ENCODE data around the gene LSM14A.

Gene LSM14A

GRCh38 chr19:34171877-34172660 is at the start of gene LSM14A:
LSM14A (plus strand) TSS chr19:34172504; CDS start chr19:34172643, 139 bp downstream.
- peak; percentile 87 for DNase-seq (ENCODE audit: low read depth)
- TF ChIP-seq CTCF (IDR thresholded peaks at IDR 0.05; ENCODE audit: low read depth, low read length) (no peak), MAX (IDR thresholded peaks at IDR 0.05; ENCODE audit: low read depth, low read length) (peak; percentile 36), POLR2A (IDR thresholded peaks at IDR 0.05; ENCODE audit: extremely low read depth, insufficient read length) (peak; percentile 90), MYC (IDR thresholded peaks at IDR 0.05; ENCODE audit: low read depth, low read length) (peak; percentile 75)
- peak within 1 kb of the TSS; percentile 92 for H3K4me3 ChIP-seq (ENCODE audit: low read depth, low read length)

GRCh38 chr19:34124828-34125227 is 47.5 kb upstream of the LSM14A start:
- TF ChIP-seq POLR2A (IDR thresholded peaks at IDR 0.05; ENCODE audit: extremely low read depth, insufficient read length) (no peak), MYC (IDR thresholded peaks at IDR 0.05; ENCODE audit: low read depth, low read length) (no peak), CTCF (IDR thresholded peaks at IDR 0.05; ENCODE audit: low read depth, low read length) (no peak), MAX (IDR thresholded peaks at IDR 0.05; ENCODE audit: low read depth, low read length) (no peak)
- DNase-seq (ENCODE audit: low read depth): no peak
- H3K4me3 ChIP-seq (ENCODE audit: low read depth, low read length): no peak overlapping the region

GRCh38 chr19:34126966-34127365 is 45.3 kb upstream of the LSM14A start:
- no peak overlapping the region for H3K4me3 ChIP-seq (ENCODE audit: low read depth, low read length)
- no peak for DNase-seq (ENCODE audit: low read depth)
- TF ChIP-seq MYC (IDR thresholded peaks at IDR 0.05; ENCODE audit: low read depth, low read length) (no peak), CTCF (IDR thresholded peaks at IDR 0.05; ENCODE audit: low read depth, low read length) (no peak), POLR2A (IDR thresholded peaks at IDR 0.05; ENCODE audit: extremely low read depth, insufficient read length) (no peak), MAX (IDR thresholded peaks at IDR 0.05; ENCODE audit: low read depth, low read length) (no peak)

- DNase-seq (ENCODE audit: low read depth): no peak
- TF ChIP-seq MAX (IDR thresholded peaks at IDR 0.05; ENCODE audit: low read depth, low read length) (no peak), CTCF (IDR thresholded peaks at IDR 0.05; ENCODE audit: low read depth, low read length) (no peak), MYC (IDR thresholded peaks at IDR 0.05; ENCODE audit: low read depth, low read length) (no peak), POLR2A (IDR thresholded peaks at IDR 0.05; ENCODE audit: extremely low read depth, insufficient read length) (no peak)
- H3K4me3 ChIP-seq (ENCODE audit: low read depth, low read length): no peak overlapping the region
These were observed 44.6 kb upstream of the LSM14A start for GRCh38 chr19:34127684-34128189.

GRCh38 chr19:34128558-34129250 is 43.6 kb upstream of the LSM14A start:
- DNase-seq (ENCODE audit: low read depth): no peak
- H3K4me3 ChIP-seq (ENCODE audit: low read depth, low read length): no peak overlapping the region
- TF ChIP-seq MAX (IDR thresholded peaks at IDR 0.05; ENCODE audit: low read depth, low read length): no peak
- TF ChIP-seq MYC (IDR thresholded peaks at IDR 0.05; ENCODE audit: low read depth, low read length): no peak
- no peak for TF ChIP-seq POLR2A (IDR thresholded peaks at IDR 0.05; ENCODE audit: extremely low read depth, insufficient read length)
- TF ChIP-seq CTCF (IDR thresholded peaks at IDR 0.05; ENCODE audit: low read depth, low read length): no peak

All from NB4 (cell line).